Common myeloid progenitor, CD34-positive (primary cell): ENCODE measurements around the gene CAPN2.

ENCODE experiments used
- CTCF ChIA-PET: fragments of 350-600 bp; sonication (Branson Sonifier 250); formaldehyde crosslinking; loops from one replicate; lab custom pipeline; 2021; ENCODE audit warnings: antibody characterized with exemption; lab: Charles Lee
- POLR2A ChIA-PET: fragments of 350-600 bp; sonication (Branson Sonifier 250); formaldehyde crosslinking; loops from one replicate; lab custom pipeline; 2021; ENCODE audit warnings: antibody characterized with exemption; lab: Charles Lee
- DNase-seq, 3 donors: peaks; one replicate each; pipeline versions ENCODE4 v3.0.0 to v3.0.0-alpha.2; 2013
- H3K27ac ChIP-seq, 2 experiments: 1 replicate in 1 of 2; 2 replicates in 1 of 2; pipeline ENCODE4 v1.7.0; 2013; ENCODE audit warnings: inconsistent platforms in 2 of 2, low read length in 2 of 2, mild to moderate bottlenecking in 2 of 2, low read depth in 1 of 2, moderate library complexity in 1 of 2; ENCODE audit not compliant: severe bottlenecking in 2 of 2, insufficient read depth in 1 of 2, poor library complexity in 1 of 2
- H3K27me3 ChIP-seq, 5 experiments: replicated peaks in 2 of 5; 1 replicate in 3 of 5; 2 replicates in 2 of 5; pipeline versions ENCODE4 v1.6.1 to v1.7.0; 2013; ENCODE audit warnings: low read length in 4 of 5, mild to moderate bottlenecking in 2 of 5, moderate library complexity in 2 of 5, inconsistent platforms in 1 of 5; ENCODE audit not compliant: insufficient read depth in 5 of 5, control insufficient read depth in 4 of 5
- H3K36me3 ChIP-seq, 4 experiments: 1 replicate in 2 of 4; 2 replicates in 2 of 4; pipeline versions ENCODE4 v1.6.1 to v1.7.0; 2013; ENCODE audit warnings: low read length in 3 of 4, control low read depth in 1 of 4, mild to moderate bottlenecking in 1 of 4; ENCODE audit not compliant: control insufficient read depth in 4 of 4, insufficient read depth in 4 of 4
- H3K4me1 ChIP-seq, 4 experiments: 1 replicate in 3 of 4; 2 replicates in 1 of 4; pipeline versions ENCODE4 v1.6.1 to v1.7.1; 2013; ENCODE audit warnings: low read length in 3 of 4, mild to moderate bottlenecking in 3 of 4, control low read depth in 1 of 4, inconsistent platforms in 1 of 4, moderate library complexity in 1 of 4; ENCODE audit not compliant: control insufficient read depth in 4 of 4, insufficient read depth in 4 of 4; ENCODE audit errors: control extremely low read depth in 1 of 4
- H3K4me3 ChIP-seq, 7 experiments: 1 replicate in 4 of 7; 2 replicates in 3 of 7; pipeline versions ENCODE4 v1.5.1 to v1.7.0; 2013; ENCODE audit warnings: mild to moderate bottlenecking in 7 of 7, low read length in 6 of 7, moderate library complexity in 6 of 7, inconsistent platforms in 2 of 7, low read depth in 2 of 7, control low read depth in 1 of 7; ENCODE audit not compliant: insufficient read depth in 4 of 7, control insufficient read depth in 1 of 7; ENCODE audit errors: extremely low read depth in 1 of 7
- H3K9me3 ChIP-seq, 5 experiments: 1 replicate in 4 of 5; 2 replicates in 1 of 5; pipeline versions ENCODE4 v1.6.1 to v1.7.1; 2013; ENCODE audit warnings: low read length in 4 of 5, mild to moderate bottlenecking in 2 of 5, inconsistent platforms in 1 of 5, low read depth in 1 of 5, moderate library complexity in 1 of 5; ENCODE audit not compliant: control insufficient read depth in 4 of 5, insufficient read depth in 2 of 5; ENCODE audit errors: control extremely low read depth in 1 of 5
- WGBS: methylation state at CpG from one replicate; pipeline ENCODE4 v1.1.5; 2013; ENCODE audit not compliant: insufficient coverage; 5-methylcytosine and 5-hydroxymethylcytosine counted together

Gene CAPN2

DNA sequence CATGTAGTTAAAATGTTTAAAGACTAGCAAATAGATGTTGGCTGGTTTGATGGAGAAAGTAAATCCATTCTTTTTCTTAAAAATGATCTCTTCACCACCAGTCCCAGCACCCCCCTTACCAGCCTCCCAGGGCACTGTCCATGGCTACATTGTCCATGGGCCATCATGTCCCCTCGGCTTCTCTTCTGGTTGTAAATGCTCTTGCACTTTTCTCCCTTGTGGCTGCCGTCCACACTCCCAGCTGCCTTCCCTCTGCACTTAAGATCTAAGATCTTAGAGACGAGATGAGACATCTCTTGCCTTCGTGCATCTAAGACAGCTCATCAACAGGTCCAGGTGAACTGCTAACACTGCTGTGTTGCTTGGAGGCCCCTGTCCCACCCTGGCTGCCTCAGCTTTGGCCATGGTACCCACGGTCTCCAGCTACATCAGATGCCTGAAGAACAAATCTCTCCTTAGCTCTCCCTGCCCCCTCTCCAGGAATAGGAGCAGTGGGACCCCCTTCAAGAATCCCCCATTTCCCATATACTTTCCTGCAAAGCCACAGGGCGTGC lies 11.1 kb downstream of the CAPN2 start:
- ChIA-PET POLR2A (no interaction called here), CTCF (interaction anchor here (1.1 kb wide), 1 partner anchor 24 kb away, joined by 4 read pairs; no protein-coding TSS in a partner anchor)
- 96% methylated on average over 4 of the region's 6 CpGs for WGBS

DNA sequence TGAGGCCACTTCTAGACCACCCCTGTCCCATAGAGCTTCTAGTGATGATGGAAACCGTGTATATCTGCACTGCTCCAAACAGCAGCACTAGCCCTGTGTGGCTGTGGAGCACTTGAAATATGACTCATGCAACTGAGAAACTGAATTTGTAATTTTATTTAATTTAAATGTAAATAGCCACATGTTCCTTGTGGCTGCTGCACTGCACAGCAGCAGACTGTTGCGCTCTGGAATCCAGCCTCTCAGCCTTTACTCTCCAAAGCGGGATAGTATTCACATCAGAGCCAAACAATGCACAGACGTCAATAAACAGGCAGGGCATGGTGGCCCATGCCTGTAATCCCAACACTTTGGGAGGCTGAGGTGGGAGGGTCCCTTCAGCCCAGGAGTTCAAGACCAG lies 12.0 kb downstream of the CAPN2 start:
- Histone ChIP-seq H3K9me3 (no peaks in the 10 kb centered on the region), H3K36me3 (peaks cover 0 to 15% (median 1%) of the 10 kb centered on the region in 4 experiments), H3K27ac (no peak overlapping the region), H3K4me1 (peaks cover 0 to 18% (median 17%) of the 10 kb centered on the region in 4 experiments), H3K4me3 (no peak overlapping the region), H3K27me3 (no peaks in the 10 kb centered on the region)
- 83% methylated on average over 1 of the region's 4 CpGs for WGBS
- no peak for DNase-seq
- ChIA-PET CTCF (interaction anchor here (1.0 to 1.6 kb wide), 4 partner anchors 15 to 45 kb away, joined by 3 to 4 read pairs (median 4); no protein-coding TSS in a partner anchor), POLR2A (no interaction called here)

More for the DNA sequence above, 11.1 kb downstream of the CAPN2 start:
- H3K27me3 ChIP-seq = no peaks in the 10 kb centered on the region
- peaks cover 0 to 19% (median 17%) of the 10 kb centered on the region in 4 experiments for H3K4me1 ChIP-seq
- no peak overlapping the region for H3K4me3 ChIP-seq
- no peak overlapping the region for H3K27ac ChIP-seq
- no peak for DNase-seq
- no peaks in the 10 kb centered on the region for H3K9me3 ChIP-seq
- peaks cover 0 to 18% (median 4%) of the 10 kb centered on the region in 4 experiments for H3K36me3 ChIP-seq

DNA sequence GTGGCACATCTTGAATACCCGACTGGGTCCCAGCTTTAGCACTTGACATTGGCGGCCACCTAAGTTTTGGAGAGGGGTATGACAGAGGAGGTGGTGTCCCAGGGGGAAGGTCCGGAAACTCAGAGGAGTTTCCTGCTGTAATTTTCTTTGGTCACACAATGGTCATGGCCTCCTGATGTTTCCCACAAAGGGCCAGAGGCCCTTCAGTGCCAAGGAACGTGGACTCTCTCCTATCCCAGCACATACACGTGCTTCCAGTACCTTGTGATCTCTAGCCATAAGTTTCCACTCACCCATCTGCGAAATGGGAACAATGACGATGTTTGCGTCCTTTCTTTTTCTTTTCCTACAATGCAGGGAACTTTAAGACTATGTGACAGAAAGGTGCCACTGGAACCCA lies 13.2 kb downstream of the CAPN2 start:
- CTCF ChIA-PET = interaction anchor here (1.5 to 2.2 kb wide), 5 partner anchors 13 to 44 kb away, joined by 3 to 7 read pairs (median 3); partner anchors contain the start of gene CAPN2
- Histone ChIP-seq H3K9me3 (no peaks in the 10 kb centered on the region), H3K27me3 (no peaks in the 10 kb centered on the region), H3K36me3 (peaks cover 0 to 8% (median 1%) of the 10 kb centered on the region in 4 experiments), H3K27ac (no peak overlapping the region), H3K4me1 (peaks cover 0 to 18% (median 17%) of the 10 kb centered on the region in 4 experiments), H3K4me3 (no peak overlapping the region)
- DNase-seq = no peak
- POLR2A ChIA-PET = no interaction called here
- 96% methylated on average over 8 of the region's 8 CpGs for WGBS

DNA sequence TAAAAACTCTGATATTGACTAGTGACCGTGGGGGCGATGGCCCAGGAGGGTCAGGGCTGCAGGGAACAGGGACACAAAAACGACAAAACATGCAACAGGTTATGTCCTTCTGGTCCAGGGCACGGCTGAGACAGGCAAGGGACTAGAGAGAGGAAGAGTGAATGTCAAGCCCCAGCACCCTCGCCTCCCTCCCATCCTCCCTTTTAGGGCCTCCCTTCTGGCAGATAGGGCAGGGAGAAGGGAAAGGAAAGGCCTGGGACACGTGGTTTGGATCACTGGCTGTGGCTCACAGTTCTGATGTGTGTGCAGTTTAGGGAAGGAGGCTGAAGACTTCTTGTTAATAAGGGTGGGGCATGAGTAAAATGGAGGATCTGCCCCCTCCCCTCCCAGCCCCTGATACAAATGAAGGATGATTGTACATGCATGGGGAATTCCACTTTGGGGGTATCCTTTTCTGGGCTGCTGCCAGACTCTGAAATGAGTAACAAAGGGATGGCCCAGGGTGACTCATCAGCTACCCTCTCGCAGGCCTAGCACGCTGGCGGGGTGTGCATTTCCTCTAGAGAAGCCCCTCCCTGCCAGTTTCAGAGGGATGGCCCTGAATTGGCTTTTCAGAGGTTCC lies 14.2 kb downstream of the CAPN2 start:
- DNase-seq = peak; percentile 94 to 99 (median 99)
- Histone ChIP-seq H3K36me3 (peaks cover 0 to 4% (median 0%) of the 10 kb centered on the region in 4 experiments), H3K27me3 (no peaks in the 10 kb centered on the region), H3K4me1 (peaks cover 0 to 18% (median 17%) of the 10 kb centered on the region in 4 experiments), H3K4me3 (peak overlapping the region in 3 of 7 experiments; percentile 13 to 60 (median 36)), H3K9me3 (no peaks in the 10 kb centered on the region), H3K27ac (peak overlapping the region in 1 of 2 experiments; percentile 75)
- 16% methylated on average over 7 of the region's 9 CpGs for WGBS
- POLR2A ChIA-PET = interaction anchor here (1.1 kb wide), 1 partner anchor 11 kb away, joined by 3 read pairs; no protein-coding TSS in a partner anchor
- CTCF ChIA-PET = interaction anchor here (0.6 to 2.3 kb wide), 8 partner anchors 8 to 23 kb away, joined by 3 to 8 read pairs (median 4); partner anchors contain the start of gene CAPN2

DNA sequence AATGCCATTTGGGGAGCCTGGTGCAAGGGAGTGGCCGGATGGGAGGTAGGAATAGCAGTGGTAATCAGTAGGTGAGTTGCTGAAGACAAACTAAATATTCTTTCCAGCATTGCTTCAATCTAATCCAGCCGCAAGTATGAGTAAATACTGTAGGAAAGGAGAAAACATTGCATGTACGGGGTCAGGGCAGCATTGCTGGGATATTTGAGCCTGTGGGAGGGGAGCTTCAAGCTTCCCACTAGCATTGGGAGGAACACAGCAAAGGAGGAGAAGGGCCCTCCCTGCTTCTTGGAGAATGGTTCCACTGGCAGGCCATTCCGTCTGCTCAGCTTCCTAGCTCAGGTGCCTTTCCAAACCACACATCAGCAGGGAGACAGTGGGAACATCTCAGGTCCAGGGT lies 15.2 kb downstream of the CAPN2 start:
- no peak for DNase-seq
- Histone ChIP-seq H3K27ac (no peak overlapping the region), H3K36me3 (peaks cover 0 to 4% (median 0%) of the 10 kb centered on the region in 4 experiments), H3K4me1 (peaks cover 0 to 18% (median 17%) of the 10 kb centered on the region in 4 experiments), H3K27me3 (no peaks in the 10 kb centered on the region), H3K9me3 (no peaks in the 10 kb centered on the region), H3K4me3 (peak overlapping the region in 1 of 7 experiments; percentile 13)
- WGBS = 100% methylated on average over 4 of the region's 4 CpGs
- ChIA-PET CTCF (interaction anchor here (1.0 to 2.3 kb wide), 6 partner anchors 9 to 24 kb away, joined by 3 to 8 read pairs (median 5); partner anchors contain the start of gene CAPN2), POLR2A (no interaction called here)

DNA sequence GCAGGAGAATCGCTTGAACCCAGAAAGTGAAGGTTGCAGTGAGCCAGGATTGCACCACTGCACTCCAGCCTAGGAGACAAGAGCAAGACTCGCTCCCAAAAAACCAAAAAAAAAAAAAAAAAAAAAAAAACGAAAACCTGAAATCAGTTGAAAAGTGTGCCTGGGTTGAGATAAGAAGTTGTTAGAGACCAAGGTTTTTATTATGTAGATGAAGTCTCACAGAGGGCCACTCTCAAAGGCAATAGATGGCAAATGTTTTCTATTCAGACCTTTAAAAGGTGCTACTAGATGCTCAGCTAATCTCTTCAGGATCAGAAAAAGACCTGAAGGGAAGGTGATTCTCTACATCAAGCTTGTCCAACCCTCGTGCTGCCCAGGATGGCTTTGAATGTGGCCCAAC lies 17.6 kb downstream of the CAPN2 start:
- DNase-seq = no peak
- Histone ChIP-seq H3K27ac (no peak overlapping the region), H3K9me3 (no peaks in the 10 kb centered on the region), H3K4me3 (no peak overlapping the region), H3K4me1 (peaks cover 0 to 18% (median 17%) of the 10 kb centered on the region in 4 experiments), H3K27me3 (no peaks in the 10 kb centered on the region), H3K36me3 (peaks cover 0 to 4% (median 0%) of the 10 kb centered on the region in 4 experiments)
- ChIA-PET CTCF (interaction anchor here (0.6 to 3.2 kb wide), 2 partner anchors 19 to 107 kb away, joined by 3 to 9 read pairs; no protein-coding TSS in a partner anchor), POLR2A (interaction anchor here (0.6 to 0.7 kb wide), 3 partner anchors 12 to 18 kb away, joined by 3 to 8 read pairs (median 3); no protein-coding TSS in a partner anchor)
- 90% methylated on average over 2 of the region's 4 CpGs for WGBS
